Ureter (tissue), 1 donor: ENCODE results near the gene ZNF500. TPM values are rescaled to one million over a fixed set of nuclear protein-coding genes. Genes with fewer than 3 reads are reported as not detected.
"Not testable (repeated sequence)": the region's sequence is repeated elsewhere in the genome, so short reads cannot be mapped to it uniquely, and the experiment has no call there.

Experiments
- DNase-seq: peaks from one replicate; pipeline ENCODE4 v3.0.0-alpha.2; 2020; ENCODE audit warnings: low spot score
- total RNA-seq: library from RNA; stranded (reverse); gene quantifications from one replicate; pipeline ENCODE4 v1.2.4, GENCODE V29; 2023
- donor health status: DM: yes; HTN: yes; CAD: no.

ZNF500 gene
- total RNA-seq, 1 donor from 2014 or later, result 22.5 TPM

DNA sequence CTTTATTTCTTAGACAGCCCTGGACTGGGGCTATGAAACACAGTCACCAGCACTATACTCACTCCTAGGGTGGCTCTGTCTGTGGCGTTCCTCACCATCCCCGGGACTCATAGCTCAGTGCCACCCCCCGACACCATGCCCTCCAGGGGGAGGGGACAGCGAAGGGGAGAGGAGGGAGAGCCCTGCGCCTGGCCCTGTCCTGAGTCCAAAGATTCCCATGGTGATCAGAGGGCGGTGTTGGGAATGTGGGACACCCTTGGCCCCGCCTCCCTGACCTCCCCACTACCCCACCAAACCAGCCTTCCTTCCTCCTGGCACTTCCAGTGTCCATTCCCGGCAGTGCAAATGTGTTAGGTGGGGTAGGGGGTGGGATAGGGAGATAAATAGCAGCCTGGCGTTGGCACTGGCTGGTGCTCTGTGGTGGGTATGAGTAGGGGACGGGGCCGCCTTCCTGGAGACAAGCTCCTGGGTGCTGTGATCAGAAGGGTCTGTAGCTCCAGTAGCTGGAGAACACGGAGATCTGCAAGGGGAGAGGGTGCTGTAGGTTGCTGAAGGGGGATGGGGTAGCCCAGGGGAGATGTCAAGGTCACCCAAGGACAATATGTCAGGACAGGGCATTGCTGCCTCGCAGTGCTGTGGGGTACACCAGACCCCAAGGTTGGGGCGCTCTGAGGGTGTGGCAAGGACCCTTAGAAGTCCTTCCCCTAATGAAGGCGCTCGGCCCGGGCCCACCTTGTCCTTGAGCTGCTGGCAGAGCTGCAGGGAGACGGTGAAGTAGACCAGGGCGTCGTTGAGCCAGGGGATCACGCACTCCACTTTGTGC is 30.2 kb upstream of the ZNF500 start:
- DNase-seq, result no peak

DNA sequence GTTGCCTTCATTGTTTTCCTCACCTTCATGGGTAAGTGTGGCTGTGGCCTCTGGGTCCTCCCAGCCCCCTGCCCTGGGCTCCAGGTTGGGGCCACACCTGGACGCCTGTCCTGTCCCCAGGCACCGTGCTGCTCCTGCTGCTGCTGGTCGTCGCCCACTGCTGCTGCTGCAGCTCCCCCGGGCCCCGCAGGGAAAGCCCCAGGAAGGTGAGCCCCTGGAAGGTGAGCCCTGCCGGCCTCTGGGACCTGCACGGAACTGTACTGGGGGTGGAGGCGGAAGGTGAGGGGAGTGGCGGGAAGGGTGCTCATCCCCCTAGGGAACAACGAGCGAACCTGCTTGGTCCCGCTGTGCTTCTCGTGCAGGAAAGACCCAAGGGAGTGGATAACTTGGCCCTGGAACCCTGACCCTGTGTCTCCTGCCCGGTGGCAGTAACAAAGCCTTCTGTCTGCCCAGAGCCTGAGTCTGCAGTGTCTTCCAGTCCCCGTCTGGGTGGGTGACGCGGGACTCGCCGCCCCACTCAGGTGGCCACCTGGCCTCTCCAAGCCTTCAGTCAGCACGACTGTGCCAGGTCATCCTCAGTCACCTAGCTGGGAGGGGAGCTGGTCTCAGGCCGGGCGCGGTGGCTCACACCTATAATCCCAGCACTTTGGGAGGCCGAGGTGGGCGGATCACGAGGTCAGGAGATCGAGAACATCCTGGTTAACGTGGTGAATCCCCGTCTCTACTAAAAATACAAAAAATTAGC is 29.0 kb upstream of the ZNF500 start:
- no peak for DNase-seq

DNA sequence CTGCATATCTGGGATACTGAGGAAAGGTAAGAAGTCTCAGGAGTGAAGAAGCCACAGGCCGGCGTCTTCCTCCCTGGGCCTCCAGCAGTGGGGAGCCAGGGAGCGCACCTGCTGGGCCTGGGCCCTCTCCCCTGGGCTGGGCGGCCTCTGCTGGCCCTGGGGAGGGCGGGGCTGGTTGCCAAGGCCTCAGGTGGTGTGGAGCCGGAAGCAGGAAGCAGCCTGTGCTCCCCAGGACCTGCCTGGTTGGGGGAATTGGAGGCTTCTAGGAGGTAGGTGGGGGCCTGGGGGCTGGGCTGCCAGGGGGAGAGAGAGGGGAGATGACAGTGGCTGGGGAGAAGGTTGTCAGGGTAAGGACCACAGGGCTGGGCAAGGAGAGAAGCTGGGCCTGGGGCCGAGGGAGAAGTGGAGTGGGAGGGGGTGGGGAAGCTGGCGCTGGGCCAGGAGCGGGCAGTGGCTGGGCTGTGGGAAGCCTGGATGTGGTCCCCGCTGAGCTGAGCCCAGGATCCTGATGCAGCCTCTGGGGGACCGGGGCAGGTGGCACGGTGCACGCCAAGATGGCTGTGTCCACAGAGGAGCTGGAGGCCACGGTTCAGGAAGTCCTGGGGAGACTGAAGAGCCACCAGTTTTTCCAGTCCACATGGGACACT is 28.3 kb upstream of the ZNF500 start, which contains the start of gene SMIM22:
Gene SMIM22 (plus strand): TSS at position 189 of the 647 bp plus-strand sequence. CDS start 366 bp downstream, at position 555.
- DNase-seq, result peak; percentile 72

DNA sequence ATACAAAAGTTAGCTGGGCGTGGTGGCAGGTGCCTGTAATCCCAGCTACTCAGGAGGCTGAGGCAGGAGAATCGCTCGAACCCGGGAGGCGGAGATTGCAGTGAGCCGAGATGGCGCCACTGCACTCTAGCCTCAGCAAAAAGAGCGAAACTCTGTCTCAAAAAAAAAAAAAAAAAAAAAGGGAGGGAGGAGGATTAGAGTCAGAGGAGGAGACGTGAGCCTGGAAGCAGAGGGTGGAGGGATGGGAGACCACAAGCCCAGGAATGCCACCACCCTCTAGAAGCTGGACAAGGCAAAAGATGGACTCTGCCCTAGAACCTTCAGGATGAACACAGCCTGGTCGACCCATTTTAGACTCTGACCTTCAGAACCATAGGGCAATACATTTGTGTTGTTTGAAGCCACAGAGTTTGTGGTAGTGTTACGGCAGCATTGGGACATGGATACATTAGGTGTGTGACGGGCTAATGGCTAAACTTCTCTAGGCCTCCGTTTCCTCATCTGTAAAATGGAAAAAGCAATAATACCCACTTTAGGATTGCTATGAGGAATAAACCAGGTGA is 26.1 kb upstream of the ZNF500 start:
- no peak for DNase-seq

DNA sequence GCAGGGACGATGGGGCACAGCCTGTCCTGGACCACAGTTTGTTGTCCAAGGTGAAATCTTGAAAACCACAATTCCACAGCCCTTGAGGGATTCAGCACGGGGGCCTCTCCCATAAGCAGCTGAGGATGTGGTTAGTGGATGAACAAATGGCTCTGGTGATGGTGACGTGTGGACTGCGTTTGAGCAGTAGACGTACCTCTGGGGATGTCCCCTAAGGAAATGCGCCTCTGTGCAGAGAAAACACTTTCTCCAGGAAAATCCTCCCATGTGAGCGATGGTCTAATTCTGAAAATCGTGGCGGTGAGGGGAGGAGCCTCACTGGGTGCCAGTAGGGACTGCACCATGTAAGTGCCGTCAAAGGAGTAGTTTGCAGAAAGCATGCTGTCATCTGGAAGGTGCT is 23.9 kb upstream of the ZNF500 start:
- no peak for DNase-seq

DNA sequence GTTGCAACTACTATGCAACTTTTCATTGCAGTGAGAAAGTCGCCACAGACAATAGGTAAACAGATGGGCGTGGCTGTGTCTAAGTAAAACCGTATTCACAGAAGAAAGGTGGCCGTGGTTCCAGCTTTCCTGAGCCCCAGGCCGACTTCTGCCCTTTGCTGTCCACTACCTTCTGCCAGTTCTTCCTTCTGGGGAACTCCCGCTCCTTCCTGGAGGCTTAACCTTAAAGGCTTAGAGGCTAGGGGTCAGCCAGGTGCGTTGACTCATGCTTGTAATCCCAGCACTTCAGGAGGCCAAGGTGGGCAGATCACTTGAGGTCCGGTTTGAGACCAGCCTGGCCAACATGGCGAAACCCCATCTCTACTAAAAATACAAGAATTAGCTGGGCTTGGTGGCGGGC is 23.3 kb upstream of the ZNF500 start:
- DNase-seq, result no peak

DNA sequence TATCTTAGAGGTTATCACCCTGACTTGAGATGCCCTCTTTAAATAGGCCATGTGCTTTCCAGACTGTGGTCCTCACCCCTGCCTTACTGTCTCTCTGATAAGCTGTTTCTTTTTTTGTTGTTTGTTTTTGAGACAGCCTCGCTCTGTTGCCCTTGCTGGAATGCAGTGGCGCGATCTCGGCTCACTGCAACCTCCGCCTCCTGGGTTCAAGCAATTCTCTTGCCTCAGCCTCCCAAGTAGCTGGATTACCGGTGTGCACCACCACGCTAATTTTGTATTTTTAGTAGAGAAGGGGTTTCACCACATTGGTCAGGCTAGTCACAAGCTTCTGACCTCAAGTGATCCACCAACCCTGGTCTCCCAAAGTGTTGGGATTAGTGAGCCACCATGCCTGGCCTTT is 21.9 kb upstream of the ZNF500 start:
- DNase-seq, result no peak

DNA sequence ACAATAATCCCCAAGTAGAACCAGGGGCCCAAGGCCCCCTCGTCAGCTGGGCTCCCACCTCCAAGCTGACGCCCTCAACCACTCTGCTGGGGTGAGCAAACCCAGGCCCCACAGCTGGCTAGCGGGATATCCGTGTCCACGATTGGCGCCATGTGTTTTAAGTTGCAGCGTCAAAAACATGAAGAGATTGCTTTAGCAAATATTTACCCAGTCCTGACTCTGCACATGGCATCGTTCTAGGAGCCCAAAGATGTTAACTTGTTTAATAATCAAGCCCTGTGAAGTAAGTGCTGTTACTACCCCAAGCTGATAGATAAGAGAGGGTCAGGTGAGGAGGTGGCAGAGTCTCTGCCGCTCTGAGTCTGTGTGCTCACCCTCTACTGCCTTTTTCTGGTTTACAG is 21.5 kb upstream of the ZNF500 start:
- no peak for DNase-seq

DNA sequence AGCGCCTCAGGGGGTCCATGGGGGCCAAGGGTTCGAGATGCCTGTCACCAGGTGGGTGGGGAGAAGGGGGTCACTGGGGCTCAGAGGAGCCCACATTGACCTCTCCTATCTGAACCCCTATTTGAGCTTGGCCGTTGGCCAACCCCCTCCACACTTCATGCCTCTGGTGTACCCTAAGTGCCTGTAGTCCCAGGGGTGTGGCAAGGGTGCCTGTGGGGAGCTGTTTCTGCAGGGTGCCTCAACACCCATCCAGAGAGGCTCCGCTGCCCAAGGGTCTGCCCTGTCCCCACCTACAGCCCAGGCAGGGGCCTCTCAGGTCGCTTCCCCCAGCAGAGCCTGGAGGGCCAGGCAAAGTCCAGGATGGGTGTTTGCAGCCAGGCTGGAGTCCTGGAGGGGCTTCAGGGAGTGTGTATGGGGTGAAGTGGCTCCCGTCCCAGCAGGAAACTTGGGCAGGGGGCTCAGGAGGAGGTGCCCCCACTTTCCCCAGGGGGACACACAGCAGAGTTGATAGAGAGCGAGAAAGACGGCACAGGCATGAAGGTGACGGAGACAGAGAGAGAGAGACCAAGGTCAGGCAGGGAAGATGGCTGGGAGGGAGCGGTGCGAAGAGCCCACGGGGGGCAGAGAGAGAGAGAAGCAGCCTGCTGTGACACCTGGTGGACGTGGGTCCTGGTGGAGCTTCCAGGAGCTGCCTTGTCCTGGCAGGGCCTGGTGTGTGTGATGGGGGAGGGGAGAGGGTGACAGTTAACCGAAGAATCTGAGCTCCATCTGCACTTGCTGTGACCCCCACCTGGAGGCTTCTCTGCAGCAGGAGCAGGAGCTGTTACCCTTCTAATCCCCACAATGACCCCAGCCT is 20.9 kb upstream of the ZNF500 start, which contains the start of gene SEPTIN12:
Gene SEPTIN12 (minus strand): TSS at position 719 of the 856 bp plus-strand sequence. CDS start 700 bp downstream, at position 19.
- no peak for DNase-seq

DNA sequence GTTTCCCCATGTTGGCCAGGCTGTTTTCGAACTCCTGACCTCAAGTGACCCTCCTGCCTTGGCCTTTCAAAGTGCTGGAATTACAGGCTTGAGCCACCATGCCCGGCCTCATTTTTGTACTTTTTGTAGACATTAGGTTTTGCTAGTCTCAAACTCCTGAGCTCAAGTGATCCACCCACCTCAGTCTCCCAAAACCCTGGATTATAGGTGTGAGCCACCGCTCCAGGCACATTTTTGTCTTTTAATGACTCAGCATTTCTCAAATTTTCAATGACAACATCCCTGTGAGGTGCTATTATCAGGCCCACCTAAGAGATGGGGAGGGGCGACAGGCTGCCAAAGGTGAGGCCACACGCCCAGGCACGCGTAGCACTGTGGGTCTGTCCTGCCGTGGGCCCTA is 20.1 kb upstream of the ZNF500 start:
- no peak for DNase-seq

DNA sequence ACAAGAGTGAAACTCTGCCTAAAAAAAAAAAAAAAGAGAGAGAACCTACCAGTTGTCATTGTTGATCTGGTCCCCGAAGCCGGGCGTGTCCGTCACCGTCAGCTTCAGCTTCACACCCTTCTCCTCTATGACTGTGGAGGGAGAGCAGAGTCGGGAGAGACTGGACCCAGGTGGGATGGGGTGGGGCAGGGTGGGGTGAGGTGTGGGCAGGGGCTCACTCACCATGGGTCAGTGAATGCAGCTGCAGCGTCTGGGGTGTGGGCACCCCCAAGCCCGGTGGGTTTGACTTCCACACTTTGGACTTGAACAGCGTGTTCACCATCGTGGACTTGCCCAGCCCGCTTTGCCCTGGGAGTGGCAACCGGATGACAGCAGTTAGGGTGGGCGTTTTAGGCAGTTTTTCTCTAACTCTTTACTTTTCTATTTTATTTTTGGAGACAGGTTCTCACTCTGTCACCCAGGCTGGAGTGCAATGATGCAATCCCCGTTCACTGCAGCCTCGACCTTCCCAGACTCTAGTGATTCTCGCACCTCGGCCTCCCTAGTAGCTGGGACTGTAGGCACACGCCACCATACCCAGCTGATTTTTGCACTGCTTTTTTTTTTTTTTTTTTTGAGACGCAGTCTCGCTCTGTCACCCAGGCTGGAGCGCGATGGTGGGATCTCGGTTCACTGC is 18.9 kb upstream of the ZNF500 start:
- no peak for DNase-seq

DNA sequence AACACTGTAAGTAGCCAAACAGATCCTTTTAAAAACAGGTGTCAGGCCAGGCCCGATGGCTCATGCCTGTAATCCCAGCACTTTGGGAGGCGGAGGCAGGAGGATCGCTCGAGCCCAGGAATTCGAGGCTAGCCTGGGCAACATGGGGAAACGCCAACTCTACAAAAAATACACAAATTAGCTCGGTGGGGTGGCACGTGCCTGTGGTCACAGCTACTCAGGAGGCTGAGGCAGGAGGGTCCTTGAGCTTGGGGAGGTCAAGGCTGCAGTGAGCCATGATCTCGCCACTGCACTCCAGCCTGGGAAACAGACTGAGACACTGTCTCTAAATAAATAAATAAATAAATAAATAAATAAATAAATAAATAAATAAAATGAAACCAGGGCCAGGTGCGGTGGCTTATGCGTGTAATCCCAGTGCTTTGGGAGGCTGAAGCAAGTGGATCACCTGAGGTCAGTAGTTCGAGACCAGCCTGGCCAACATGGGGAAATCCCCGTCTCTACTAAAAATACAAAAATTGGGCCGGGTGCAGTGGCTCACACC is 17.6 kb upstream of the ZNF500 start:
- DNase-seq, result not testable (repeated sequence)

DNA sequence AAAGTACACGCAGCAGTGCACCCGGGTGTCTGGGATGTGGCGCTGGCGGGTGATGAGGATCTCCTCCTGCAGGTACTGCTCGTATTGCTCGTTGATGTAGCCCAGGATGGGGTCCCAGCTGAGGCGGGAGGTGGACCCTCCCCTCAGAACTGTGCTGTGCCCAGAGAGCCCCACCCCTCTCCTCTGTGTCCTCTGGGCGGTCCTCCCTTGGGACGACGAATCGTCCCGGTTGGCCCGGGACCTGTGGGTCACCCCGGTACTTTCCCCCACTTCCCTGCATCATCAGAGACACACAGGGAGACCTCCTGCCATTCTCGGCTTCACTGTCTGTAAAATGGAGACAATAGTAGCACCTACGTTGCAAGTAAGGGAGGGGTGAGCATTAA is 17.0 kb upstream of the ZNF500 start:
- DNase-seq, result no peak

DNA sequence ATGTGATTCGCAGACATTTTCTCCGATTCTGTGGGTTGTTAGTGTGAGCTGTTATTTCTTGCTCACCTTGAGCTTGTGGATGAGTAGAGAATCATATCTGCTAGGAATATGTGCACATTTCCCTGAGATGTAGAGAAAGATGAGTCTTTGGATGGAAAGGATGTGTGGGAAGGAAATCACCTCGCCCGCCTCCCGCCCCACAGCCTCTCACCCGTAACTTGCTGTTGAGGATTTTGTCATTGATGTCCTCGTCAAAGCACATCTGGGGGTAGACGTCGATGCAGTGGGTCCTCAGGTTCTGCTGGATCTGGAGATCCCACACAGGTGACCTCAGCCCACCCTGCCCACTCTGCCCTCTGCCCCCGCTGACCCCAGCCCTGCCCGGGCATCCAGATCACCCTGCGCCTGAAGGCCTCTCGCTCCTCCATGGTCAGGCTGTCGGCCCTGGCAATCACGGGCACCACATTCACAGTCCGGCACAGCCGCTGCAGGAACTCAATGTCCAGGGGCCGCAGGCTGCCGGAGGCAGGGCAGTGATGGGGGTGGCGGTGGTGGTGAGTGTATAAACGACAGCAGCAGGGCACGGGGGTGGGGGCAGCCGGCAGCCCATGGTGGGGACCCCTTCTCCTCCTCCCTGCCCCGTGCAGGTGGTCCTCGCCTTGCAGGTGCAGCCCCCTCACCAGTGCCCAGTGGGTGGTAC is 16.4 kb upstream of the ZNF500 start:
- DNase-seq, result no peak

DNA sequence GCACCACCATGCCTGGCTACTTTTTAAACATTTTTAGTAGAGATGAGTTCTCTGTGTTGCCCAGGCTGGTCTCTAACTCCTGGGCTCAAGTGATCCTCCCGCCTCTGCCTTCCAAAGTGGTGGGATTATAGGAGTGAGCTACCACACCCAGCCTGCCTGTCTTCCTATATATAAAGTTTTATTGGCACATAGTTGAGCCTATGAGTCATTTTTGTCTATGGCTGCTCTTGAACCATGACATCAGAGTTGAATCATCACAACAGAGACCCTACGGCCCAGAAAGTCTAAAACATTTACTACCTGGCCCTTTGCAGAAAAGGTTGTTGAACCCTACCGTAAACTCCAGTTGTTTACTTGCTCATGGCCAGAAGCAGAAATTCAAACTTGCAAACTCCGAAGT is 13.3 kb upstream of the ZNF500 start:
- no peak for DNase-seq

DNA sequence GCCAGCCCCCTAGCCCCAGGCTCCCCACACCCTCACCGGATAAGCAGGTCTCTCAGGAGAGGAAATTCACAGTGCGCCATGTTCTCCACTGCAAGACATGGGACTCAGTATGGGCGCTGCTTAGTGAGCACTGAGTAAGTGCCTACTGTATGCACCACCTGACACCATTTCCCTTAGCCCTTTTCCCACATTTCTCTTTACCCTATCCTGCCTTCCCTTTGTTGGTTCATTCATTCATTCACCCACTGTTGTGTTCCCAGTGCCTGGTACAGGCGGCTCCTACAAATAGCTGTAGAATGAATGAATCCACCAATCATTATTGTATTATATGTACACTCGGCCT is 11.1 kb upstream of the ZNF500 start:
- DNase-seq, result no peak

DNA sequence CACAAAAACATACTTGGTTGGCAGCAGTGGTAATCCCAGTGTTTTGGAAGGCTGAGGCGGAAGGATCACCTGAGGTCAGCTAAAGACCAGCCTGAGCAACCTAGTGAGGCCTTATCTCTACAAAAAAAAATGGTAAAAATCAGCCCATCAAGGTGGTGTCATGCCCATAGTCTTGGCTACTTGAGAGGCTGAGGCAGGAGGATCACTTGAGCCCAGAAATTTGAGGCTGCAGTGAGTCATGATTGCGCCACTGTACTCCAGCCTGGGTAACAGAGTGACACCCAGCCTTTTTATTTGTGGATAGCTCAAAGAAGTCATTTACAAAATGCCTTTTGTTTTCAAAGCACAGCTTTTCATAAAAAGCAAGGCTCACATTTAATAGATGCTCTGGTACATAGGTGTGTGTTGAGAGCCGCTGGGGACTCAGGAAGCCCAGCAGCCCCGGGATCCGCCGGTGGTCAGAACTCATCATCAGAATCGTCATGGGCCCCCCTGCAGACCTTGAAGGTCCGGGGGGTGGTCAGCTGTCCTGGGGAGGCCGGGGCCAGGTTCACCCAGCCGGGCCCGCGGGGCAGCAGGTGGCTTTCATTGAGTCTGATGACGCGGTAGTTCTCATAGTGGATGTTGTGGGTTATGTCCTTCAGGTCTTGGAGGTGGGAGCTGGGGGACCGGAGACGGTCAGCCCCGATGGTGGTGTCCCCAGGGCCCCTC is 10.5 kb upstream of the ZNF500 start:
- no peak for DNase-seq

DNA sequence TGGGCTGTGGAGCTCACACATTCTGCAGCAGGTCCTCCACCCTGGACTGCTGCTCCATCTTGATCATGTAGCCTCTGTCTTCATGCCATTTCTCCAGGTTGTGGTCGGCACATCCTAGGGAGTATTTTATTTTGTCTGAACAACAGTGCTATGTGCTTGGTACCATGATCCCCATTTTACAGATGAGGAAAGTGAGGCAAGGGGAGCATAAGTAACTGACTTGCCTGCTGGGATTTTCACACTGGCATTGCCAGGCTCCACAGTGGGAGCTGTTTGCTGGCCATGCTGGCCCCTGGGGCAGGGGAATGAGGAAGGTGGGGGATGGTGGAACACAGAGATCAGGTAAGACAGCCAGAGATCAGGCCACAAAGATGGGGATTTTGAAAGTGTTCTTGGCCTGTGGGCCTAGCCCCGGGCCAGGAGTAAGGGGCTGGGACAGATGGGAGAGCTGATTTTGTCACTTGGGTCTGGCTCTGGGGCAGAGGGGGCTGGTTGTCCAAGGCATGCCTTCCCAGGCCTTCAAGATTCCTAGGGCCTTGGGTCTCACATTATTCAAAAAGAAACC is 9.3 kb upstream of the ZNF500 start:
- DNase-seq, result no peak

DNA sequence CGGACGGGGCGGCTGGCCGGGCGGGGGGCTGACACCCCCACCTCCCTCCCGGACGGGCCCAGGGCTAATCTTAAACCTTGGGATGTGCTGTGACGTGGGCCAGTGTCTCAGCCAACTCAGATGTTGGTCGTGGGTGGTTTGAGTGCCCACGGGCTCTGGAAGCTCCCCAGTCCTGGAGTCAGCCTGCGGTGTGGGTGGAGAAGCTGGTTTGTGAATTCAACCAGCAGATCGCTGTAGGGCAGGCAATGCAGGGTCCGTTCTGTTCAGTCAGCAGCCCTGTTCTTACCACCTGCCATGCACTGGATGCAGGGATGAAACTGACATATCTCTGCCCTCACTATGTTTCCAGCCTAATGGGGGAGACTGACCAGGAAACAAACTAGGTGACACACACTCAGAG is 8.0 kb upstream of the ZNF500 start:
- no peak for DNase-seq
